ENCODE data around the gene ZG16B. TPM values are rescaled to one million over a fixed set of nuclear protein-coding genes. Genes with fewer than 3 reads are reported as not detected.

ZG16B gene
- total RNA-seq, 1 experiment from 2014 or later = 2.3 TPM

DNA sequence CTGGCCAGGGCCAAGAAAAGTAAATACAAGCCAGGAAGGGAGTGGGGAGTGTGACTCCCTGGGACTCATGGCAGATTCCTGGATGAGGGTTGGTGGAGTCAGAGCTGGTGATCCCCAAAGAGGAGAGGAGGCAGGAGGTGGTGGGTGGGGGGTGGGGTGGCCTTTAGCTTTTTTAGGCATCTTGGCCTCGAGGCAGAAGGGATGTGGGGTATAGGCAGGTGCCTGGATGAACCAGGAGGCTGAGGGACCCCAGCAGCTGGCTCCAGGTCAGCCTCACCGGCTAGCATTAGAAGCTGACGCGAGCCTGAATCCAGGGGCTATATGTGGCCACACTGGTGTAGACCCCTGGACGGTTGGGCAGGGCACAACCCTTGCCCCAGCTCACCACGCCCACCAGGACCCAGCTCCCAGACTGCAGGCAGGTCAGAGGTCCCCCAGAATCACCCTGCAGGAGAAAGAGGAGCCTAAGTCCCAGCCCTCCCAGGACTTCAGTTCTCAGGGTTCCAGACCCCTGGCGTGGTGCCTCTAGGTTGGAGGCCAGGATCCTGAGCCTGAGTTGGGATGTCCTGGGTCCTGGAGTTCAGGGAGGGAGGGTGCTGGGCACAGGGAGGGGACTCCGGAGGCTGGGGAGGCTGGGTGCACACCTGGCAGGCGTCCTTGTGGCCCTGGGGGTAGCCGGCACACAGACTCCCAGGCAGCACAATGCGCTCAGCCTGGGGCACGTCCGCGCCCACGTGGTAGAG is 45.6 kb upstream of the ZG16B start:
- POLR2A ChIA-PET = interaction anchor here (0.7 kb wide), 1 partner anchor 32 kb away, joined by 3 read pairs; the partner anchor contains the start of gene SRRM2
- DNase-seq (ENCODE audit: low read depth, low spot score) (no peak), ATAC-seq (no peak)
- no peaks in the 10 kb centered on the region for H4K20me1 ChIP-seq (ENCODE audit: insufficient read depth)
- H3K4me2 ChIP-seq (ENCODE audit: low read length) = no peak overlapping the region
- no peak overlapping the region for H3K27ac ChIP-seq (ENCODE audit: low read depth, low read length)
- H3K36me3 ChIP-seq (ENCODE audit: control insufficient read depth in 1 of 2, insufficient read depth in 2 of 2, low read length in 2 of 2) = no peaks in the 10 kb centered on the region
- TF ChIP-seq JUND (IDR thresholded peaks at IDR 0.05) = no peak
- TF ChIP-seq, protein P1, sequence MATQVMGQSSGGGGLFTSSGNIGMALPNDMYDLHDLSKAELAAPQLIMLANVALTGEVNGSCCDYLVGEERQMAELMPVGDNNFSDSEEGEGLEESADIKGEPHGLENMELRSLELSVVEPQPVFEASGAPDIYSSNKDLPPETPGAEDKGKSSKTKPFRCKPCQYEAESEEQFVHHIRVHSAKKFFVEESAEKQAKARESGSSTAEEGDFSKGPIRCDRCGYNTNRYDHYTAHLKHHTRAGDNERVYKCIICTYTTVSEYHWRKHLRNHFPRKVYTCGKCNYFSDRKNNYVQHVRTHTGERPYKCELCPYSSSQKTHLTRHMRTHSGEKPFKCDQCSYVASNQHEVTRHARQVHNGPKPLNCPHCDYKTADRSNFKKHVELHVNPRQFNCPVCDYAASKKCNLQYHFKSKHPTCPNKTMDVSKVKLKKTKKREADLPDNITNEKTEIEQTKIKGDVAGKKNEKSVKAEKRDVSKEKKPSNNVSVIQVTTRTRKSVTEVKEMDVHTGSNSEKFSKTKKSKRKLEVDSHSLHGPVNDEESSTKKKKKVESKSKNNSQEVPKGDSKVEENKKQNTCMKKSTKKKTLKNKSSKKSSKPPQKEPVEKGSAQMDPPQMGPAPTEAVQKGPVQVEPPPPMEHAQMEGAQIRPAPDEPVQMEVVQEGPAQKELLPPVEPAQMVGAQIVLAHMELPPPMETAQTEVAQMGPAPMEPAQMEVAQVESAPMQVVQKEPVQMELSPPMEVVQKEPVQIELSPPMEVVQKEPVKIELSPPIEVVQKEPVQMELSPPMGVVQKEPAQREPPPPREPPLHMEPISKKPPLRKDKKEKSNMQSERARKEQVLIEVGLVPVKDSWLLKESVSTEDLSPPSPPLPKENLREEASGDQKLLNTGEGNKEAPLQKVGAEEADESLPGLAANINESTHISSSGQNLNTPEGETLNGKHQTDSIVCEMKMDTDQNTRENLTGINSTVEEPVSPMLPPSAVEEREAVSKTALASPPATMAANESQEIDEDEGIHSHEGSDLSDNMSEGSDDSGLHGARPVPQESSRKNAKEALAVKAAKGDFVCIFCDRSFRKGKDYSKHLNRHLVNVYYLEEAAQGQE (IDR thresholded peaks at IDR 0.05; ENCODE audit: low read depth) = no peak
- TF ChIP-seq ELF1 (IDR thresholded peaks at IDR 0.05; ENCODE audit: borderline replicate concordance, low read depth) = no peak
- no peak for TF ChIP-seq EGR1 (IDR thresholded peaks at IDR 0.05; ENCODE audit: low read depth)
- TF ChIP-seq SRF (IDR thresholded peaks at IDR 0.05; ENCODE audit: low read depth) = no peak
- TF ChIP-seq, protein P2, sequence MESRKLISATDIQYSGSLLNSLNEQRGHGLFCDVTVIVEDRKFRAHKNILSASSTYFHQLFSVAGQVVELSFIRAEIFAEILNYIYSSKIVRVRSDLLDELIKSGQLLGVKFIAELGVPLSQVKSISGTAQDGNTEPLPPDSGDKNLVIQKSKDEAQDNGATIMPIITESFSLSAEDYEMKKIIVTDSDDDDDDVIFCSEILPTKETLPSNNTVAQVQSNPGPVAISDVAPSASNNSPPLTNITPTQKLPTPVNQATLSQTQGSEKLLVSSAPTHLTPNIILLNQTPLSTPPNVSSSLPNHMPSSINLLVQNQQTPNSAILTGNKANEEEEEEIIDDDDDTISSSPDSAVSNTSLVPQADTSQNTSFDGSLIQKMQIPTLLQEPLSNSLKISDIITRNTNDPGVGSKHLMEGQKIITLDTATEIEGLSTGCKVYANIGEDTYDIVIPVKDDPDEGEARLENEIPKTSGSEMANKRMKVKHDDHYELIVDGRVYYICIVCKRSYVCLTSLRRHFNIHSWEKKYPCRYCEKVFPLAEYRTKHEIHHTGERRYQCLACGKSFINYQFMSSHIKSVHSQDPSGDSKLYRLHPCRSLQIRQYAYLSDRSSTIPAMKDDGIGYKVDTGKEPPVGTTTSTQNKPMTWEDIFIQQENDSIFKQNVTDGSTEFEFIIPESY (IDR thresholded peaks at IDR 0.05; ENCODE audit: extremely low read depth, insufficient replicate concordance, low read length) = no peak
- TF ChIP-seq TCF7L2 (IDR thresholded peaks at IDR 0.05; ENCODE audit: borderline replicate concordance, extremely low read depth, insufficient read depth, insufficient read length) = no peak
- TF ChIP-seq POLR2A (IDR thresholded peaks at IDR 0.05; ENCODE audit: borderline replicate concordance, extremely low read depth, insufficient read depth, insufficient read length) = no peak
- TF ChIP-seq POLR2AphosphoS5 (IDR thresholded peaks at IDR 0.05; ENCODE audit: low read depth, low read length) = no peak
- TF ChIP-seq CEBPB (IDR thresholded peaks at IDR 0.05; ENCODE audit: low read depth) = no peak
- no peak for TF ChIP-seq EZH2 (IDR thresholded peaks at IDR 0.05)
- TF ChIP-seq EZH2phosphoT487 (IDR thresholded peaks at IDR 0.05; ENCODE audit: borderline replicate concordance) = no peak
- TF ChIP-seq, protein P3, sequence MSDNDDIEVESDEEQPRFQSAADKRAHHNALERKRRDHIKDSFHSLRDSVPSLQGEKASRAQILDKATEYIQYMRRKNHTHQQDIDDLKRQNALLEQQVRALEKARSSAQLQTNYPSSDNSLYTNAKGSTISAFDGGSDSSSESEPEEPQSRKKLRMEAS (IDR thresholded peaks at IDR 0.05) = no peak
- TF ChIP-seq SIN3A (IDR thresholded peaks at IDR 0.05; ENCODE audit: low read depth) = no peak
- TF ChIP-seq CBX3 (IDR thresholded peaks at IDR 0.05; ENCODE audit: low read depth) = no peak
- TF ChIP-seq ZNF274 (IDR thresholded peaks at IDR 0.05; ENCODE audit: low read depth, low read length) = no peak
- intact Hi-C loops (cut with micrococcal nuclease) = no loop called here
- H2AFZ ChIP-seq (ENCODE audit: low read depth, low read length, poor library complexity, severe bottlenecking) = no peak overlapping the region
- no peak overlapping the region for H3K4me3 ChIP-seq (replicated peaks in 1 of 2; ENCODE audit: low read depth in 1 of 2, low read length in 2 of 2)
- BruUV-seq (replicated peaks) = no TSS peak
- no peaks in the 10 kb centered on the region for H3K9me3 ChIP-seq (ENCODE audit: control insufficient read depth in 1 of 2, insufficient read depth in 1 of 2, low read depth in 1 of 2, low read length in 2 of 2)
- H3K27me3 ChIP-seq (ENCODE audit: insufficient read depth, low read length) = no peaks in the 10 kb centered on the region
- peaks cover 4 to 8% of the 10 kb centered on the region in 2 experiments; a peak in 3 of 4 replicates for H3K4me1 ChIP-seq (ENCODE audit: control insufficient read depth in 1 of 2, insufficient read depth in 2 of 2, low read length in 2 of 2)
- RAD21 ChIA-PET (ENCODE audit: low non-redundant PET in 1 of 2, low total read pairs in 2 of 2, uncharacterized antibody in 2 of 2, unreplicated experiment in 2 of 2) = no interaction called here
- H3K9ac ChIP-seq (ENCODE audit: low read length) = no peak overlapping the region
- H3K79me2 ChIP-seq (ENCODE audit: insufficient read depth, low read length) = no peaks in the 10 kb centered on the region
- no peaks in the 10 kb centered on the region for H3K9me2 ChIP-seq (ENCODE audit: insufficient read depth)
- CTCF ChIA-PET = no interaction called here
